Measurements from ENCODE around the gene BRD9.

Gene BRD9

DNA sequence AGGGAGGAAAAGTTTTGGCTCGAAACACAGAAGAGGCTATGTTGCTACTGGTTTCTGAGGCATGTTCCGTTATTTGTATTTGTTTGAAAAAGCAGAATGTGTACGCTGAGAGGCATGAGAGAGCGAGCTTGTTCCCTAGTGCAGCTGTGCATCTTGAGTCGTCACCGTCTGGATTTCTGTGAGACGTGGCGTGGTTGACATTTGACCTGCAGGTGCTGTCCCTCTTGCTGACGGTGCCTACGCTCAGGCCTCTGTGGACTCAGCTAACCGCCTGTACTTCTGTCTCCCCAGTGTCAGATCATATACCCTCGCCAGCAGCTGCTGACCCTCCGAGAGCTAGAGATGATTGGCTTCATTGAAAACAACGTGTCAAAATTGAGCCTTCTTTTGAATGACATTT lies 21.6 kb upstream of the BRD9 start:
- Histone ChIP-seq H3K79me1 (ENCODE audit: low read depth, low read length) (peaks cover 4% of the 10 kb centered on the region), H2AFZ (ENCODE audit: low read length) (no peak overlapping the region), H2AK5ac (ENCODE audit: low read depth, low read length) (no peak overlapping the region), H2BK12ac (ENCODE audit: low read length) (no peak overlapping the region), H3K9ac (ENCODE audit: low read depth, low read length, poor library complexity) (no peak overlapping the region), H3K27ac (replicated peaks; ENCODE audit: low read length) (no peak overlapping the region), H3K14ac (ENCODE audit: low read length) (no peak overlapping the region), H3K36me3 (replicated peaks in 1 of 2; ENCODE audit: control insufficient read depth in 2 of 2, insufficient read depth in 2 of 2, low read length in 2 of 2) (peaks cover 40 to 97% of the 10 kb centered on the region in 2 donors), H3K23ac (ENCODE audit: low read depth, low read length, poor library complexity) (no peak overlapping the region), H3K18ac (ENCODE audit: low read length) (no peak overlapping the region), H4K91ac (ENCODE audit: low read depth, low read length, poor library complexity) (no peak overlapping the region), H3K4ac (ENCODE audit: low read length) (no peak overlapping the region), H3K9me3 (replicated peaks in 1 of 2; ENCODE audit: control insufficient read depth in 2 of 2, insufficient read depth in 1 of 2, low read depth in 1 of 2, low read length in 2 of 2) (peaks cover 0 to 4% of the 10 kb centered on the region in 2 donors), H4K8ac (ENCODE audit: low read depth, low read length) (no peak overlapping the region), H2BK5ac (ENCODE audit: low read length) (no peak overlapping the region), H3K4me1 (ENCODE audit: control insufficient read depth in 2 of 2, insufficient read depth in 1 of 2, low read depth in 1 of 2, low read length in 2 of 2) (peaks cover 6 to 12% of the 10 kb centered on the region in 2 donors), H3K27me3 (ENCODE audit: control insufficient read depth in 3 of 3, insufficient read depth in 3 of 3, low read depth in 1 of 3, low read length in 3 of 3) (no peaks in the 10 kb centered on the region), H2BK120ac (ENCODE audit: low read depth, low read length) (no peak overlapping the region), H3K4me2 (ENCODE audit: insufficient read depth, low read length, poor library complexity, severe bottlenecking) (no peak overlapping the region), H2BK15ac (ENCODE audit: low read length) (no peak overlapping the region), H3K4me3 (ENCODE audit: low read length in 2 of 2) (no peak overlapping the region)
- no peak for DNase-seq (ENCODE audit: low spot score)
- WGBS, 2 donors (ENCODE audit: extremely low coverage in 2 of 2, insufficient read length in 2 of 2, insufficient replicate concordance in 1 of 2) = no CpG with 5 or more reads among the region's 14 CpGs

DNA sequence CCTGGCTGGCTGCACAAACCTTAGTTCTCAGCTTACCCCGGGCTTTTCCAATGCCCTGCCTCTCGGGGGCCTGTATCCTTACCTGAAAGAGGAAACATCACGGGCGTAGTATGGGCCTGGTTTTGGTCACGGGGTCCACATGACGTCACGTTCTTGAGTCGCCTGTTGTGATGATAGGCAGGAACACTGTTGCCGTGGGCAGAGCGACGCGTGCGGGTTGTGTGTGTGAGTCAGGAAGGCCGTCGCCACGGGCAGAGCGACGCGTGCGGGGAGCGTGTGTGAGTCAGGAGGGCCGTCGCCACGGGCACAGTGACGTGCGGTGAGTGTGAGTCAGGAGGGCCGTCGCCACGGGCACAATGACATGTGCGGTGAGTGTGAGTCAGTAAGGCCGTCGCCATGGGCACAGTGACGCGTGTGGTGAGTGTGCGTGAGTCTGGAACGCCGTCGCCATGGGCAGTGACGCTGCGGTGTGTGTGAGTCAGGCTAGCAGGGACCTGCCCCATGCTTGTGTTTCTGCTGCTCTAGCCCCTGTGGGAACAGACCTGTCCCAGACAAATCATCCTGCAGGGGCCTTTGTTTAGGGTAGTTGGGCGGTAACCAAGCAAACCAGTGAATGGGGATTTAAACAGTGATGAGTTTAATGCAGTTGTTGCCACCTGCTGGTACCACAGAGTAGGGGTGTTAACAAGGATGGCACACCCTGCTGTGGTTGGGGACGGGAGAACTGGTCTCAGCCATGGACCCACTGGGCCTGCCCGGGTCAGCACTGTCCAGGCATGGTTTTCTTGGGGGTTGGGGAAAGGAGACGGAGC lies 19.9 kb upstream of the BRD9 start:
- no peak overlapping the region for H3K4me2 ChIP-seq (ENCODE audit: insufficient read depth, low read length, poor library complexity, severe bottlenecking)
- H3K23ac ChIP-seq (ENCODE audit: low read depth, low read length, poor library complexity) = peak overlapping the region; percentile 70
- peak overlapping the region; percentile 56 for H2AK5ac ChIP-seq (ENCODE audit: low read depth, low read length)
- peaks cover 46 to 95% of the 10 kb centered on the region in 2 donors for H3K36me3 ChIP-seq (replicated peaks in 1 of 2; ENCODE audit: control insufficient read depth in 2 of 2, insufficient read depth in 2 of 2, low read length in 2 of 2)
- H3K14ac ChIP-seq (ENCODE audit: low read length) = peak overlapping the region; percentile 28
- H3K27me3 ChIP-seq (ENCODE audit: control insufficient read depth in 3 of 3, insufficient read depth in 3 of 3, low read depth in 1 of 3, low read length in 3 of 3) = no peaks in the 10 kb centered on the region
- H3K9ac ChIP-seq (ENCODE audit: low read depth, low read length, poor library complexity) = peak overlapping the region; percentile 88
- peak overlapping the region; percentile 41 for H2BK15ac ChIP-seq (ENCODE audit: low read length)
- peaks cover 4% of the 10 kb centered on the region for H3K79me1 ChIP-seq (ENCODE audit: low read depth, low read length)
- DNase-seq (ENCODE audit: low spot score) = peak; percentile 63
- no peak overlapping the region for H3K4me3 ChIP-seq (ENCODE audit: low read length in 2 of 2)
- H4K8ac ChIP-seq (ENCODE audit: low read depth, low read length) = no peak overlapping the region
- H3K9me3 ChIP-seq (replicated peaks in 1 of 2; ENCODE audit: control insufficient read depth in 2 of 2, insufficient read depth in 1 of 2, low read depth in 1 of 2, low read length in 2 of 2) = no peaks in the 10 kb centered on the region
- peak overlapping the region; percentile 92 for H4K91ac ChIP-seq (ENCODE audit: low read depth, low read length, poor library complexity)
- peak overlapping the region; percentile 60 for H3K27ac ChIP-seq (replicated peaks; ENCODE audit: low read length)
- no peak overlapping the region for H2BK120ac ChIP-seq (ENCODE audit: low read depth, low read length)
- H3K18ac ChIP-seq (ENCODE audit: low read length) = peak overlapping the region; percentile 95
- H2BK12ac ChIP-seq (ENCODE audit: low read length) = peak overlapping the region; percentile 99
- peaks cover 6 to 12% of the 10 kb centered on the region in 2 donors for H3K4me1 ChIP-seq (ENCODE audit: control insufficient read depth in 2 of 2, insufficient read depth in 1 of 2, low read depth in 1 of 2, low read length in 2 of 2)
- WGBS, 2 donors (ENCODE audit: extremely low coverage in 2 of 2, insufficient read length in 2 of 2, insufficient replicate concordance in 1 of 2) = no CpG with 5 or more reads among the region's 44 CpGs
- no peak overlapping the region for H2BK5ac ChIP-seq (ENCODE audit: low read length)
- no peak overlapping the region for H2AFZ ChIP-seq (ENCODE audit: low read length)
- peak overlapping the region; percentile 4 for H3K4ac ChIP-seq (ENCODE audit: low read length)

DNA sequence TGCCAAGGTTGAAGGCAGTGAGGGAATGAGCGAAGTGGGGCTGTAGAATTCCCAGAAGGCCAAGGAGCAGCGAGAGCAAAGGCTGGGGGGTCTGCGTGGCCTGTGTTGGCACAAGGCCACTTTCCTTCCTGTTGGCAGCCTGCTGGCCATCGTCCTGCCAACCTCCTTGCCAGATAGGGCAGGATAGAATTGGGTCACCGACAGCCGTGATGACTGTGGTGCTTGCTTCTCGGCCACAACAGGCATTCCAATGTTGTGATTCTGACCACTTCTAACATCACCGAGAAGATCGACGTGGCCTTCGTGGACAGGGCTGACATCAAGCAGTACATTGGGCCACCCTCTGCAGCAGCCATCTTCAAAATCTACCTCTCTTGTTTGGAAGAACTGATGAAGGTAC lies 19.0 kb upstream of the BRD9 start:
- no peak overlapping the region for H3K23ac ChIP-seq (ENCODE audit: low read depth, low read length, poor library complexity)
- WGBS, 2 donors (ENCODE audit: extremely low coverage in 2 of 2, insufficient read length in 2 of 2, insufficient replicate concordance in 1 of 2) = no CpG with 5 or more reads among the region's 11 CpGs
- peaks cover 47 to 95% of the 10 kb centered on the region in 2 donors for H3K36me3 ChIP-seq (replicated peaks in 1 of 2; ENCODE audit: control insufficient read depth in 2 of 2, insufficient read depth in 2 of 2, low read length in 2 of 2)
- no peak overlapping the region for H3K14ac ChIP-seq (ENCODE audit: low read length)
- H3K4me1 ChIP-seq (ENCODE audit: control insufficient read depth in 2 of 2, insufficient read depth in 1 of 2, low read depth in 1 of 2, low read length in 2 of 2) = peaks cover 6 to 12% of the 10 kb centered on the region in 2 donors
- H4K91ac ChIP-seq (ENCODE audit: low read depth, low read length, poor library complexity) = no peak overlapping the region
- no peak overlapping the region for H3K27ac ChIP-seq (replicated peaks; ENCODE audit: low read length)
- H2BK5ac ChIP-seq (ENCODE audit: low read length) = no peak overlapping the region
- H2BK120ac ChIP-seq (ENCODE audit: low read depth, low read length) = no peak overlapping the region
- peak overlapping the region; percentile 33 for H2BK12ac ChIP-seq (ENCODE audit: low read length)
- H3K4me2 ChIP-seq (ENCODE audit: insufficient read depth, low read length, poor library complexity, severe bottlenecking) = no peak overlapping the region
- H2AFZ ChIP-seq (ENCODE audit: low read length) = no peak overlapping the region
- no peaks in the 10 kb centered on the region for H3K27me3 ChIP-seq (ENCODE audit: control insufficient read depth in 3 of 3, insufficient read depth in 3 of 3, low read depth in 1 of 3, low read length in 3 of 3)
- peaks cover 4% of the 10 kb centered on the region for H3K79me1 ChIP-seq (ENCODE audit: low read depth, low read length)
- no peak overlapping the region for H2BK15ac ChIP-seq (ENCODE audit: low read length)
- no peak overlapping the region for H3K9ac ChIP-seq (ENCODE audit: low read depth, low read length, poor library complexity)
- H3K9me3 ChIP-seq (replicated peaks in 1 of 2; ENCODE audit: control insufficient read depth in 2 of 2, insufficient read depth in 1 of 2, low read depth in 1 of 2, low read length in 2 of 2) = no peaks in the 10 kb centered on the region
- no peak overlapping the region for H3K4ac ChIP-seq (ENCODE audit: low read length)
- H3K4me3 ChIP-seq (ENCODE audit: low read length in 2 of 2) = no peak overlapping the region
- peak overlapping the region; percentile 12 for H2AK5ac ChIP-seq (ENCODE audit: low read depth, low read length)
- H3K18ac ChIP-seq (ENCODE audit: low read length) = peak overlapping the region; percentile 44
- no peak for DNase-seq (ENCODE audit: low spot score)
- H4K8ac ChIP-seq (ENCODE audit: low read depth, low read length) = no peak overlapping the region

DNA sequence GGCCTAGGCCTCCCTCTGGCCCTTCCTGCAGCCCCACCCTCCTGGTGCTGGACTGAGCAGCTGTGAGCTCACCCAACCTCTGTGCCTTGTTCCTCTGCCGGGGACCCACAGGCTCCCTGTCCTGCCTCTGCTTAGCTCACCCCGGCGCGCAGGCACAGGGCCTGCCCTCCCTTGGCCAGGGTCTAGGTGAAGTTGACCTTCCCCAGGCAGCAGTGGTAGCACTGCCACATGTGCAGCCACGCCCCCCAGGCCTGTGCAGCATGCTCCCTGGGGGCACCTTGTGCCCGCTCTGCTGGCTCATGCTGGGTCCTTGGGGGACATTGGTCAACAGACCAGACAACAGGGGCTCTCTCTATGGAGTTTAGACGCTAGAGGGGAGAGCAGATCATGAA lies 18.2 kb upstream of the BRD9 start:
- peak overlapping the region; percentile 7 for H2AK5ac ChIP-seq (ENCODE audit: low read depth, low read length)
- no peak overlapping the region for H3K4me3 ChIP-seq (ENCODE audit: low read length in 2 of 2)
- H2BK120ac ChIP-seq (ENCODE audit: low read depth, low read length) = no peak overlapping the region
- H3K4me1 ChIP-seq (ENCODE audit: control insufficient read depth in 2 of 2, insufficient read depth in 1 of 2, low read depth in 1 of 2, low read length in 2 of 2) = peaks cover 6 to 12% of the 10 kb centered on the region in 2 donors
- H2AFZ ChIP-seq (ENCODE audit: low read length) = no peak overlapping the region
- H2BK5ac ChIP-seq (ENCODE audit: low read length) = peak overlapping the region; percentile 31
- no peak overlapping the region for H3K4me2 ChIP-seq (ENCODE audit: insufficient read depth, low read length, poor library complexity, severe bottlenecking)
- H2BK15ac ChIP-seq (ENCODE audit: low read length) = no peak overlapping the region
- H3K9ac ChIP-seq (ENCODE audit: low read depth, low read length, poor library complexity) = peak overlapping the region; percentile 51
- no CpG with 5 or more reads among the region's 7 CpGs for WGBS, 2 donors (ENCODE audit: extremely low coverage in 2 of 2, insufficient read length in 2 of 2, insufficient replicate concordance in 1 of 2)
- peak overlapping the region; percentile 45 for H4K8ac ChIP-seq (ENCODE audit: low read depth, low read length)
- no peaks in the 10 kb centered on the region for H3K9me3 ChIP-seq (replicated peaks in 1 of 2; ENCODE audit: control insufficient read depth in 2 of 2, insufficient read depth in 1 of 2, low read depth in 1 of 2, low read length in 2 of 2)
- H3K79me1 ChIP-seq (ENCODE audit: low read depth, low read length) = peaks cover 5% of the 10 kb centered on the region
- H4K91ac ChIP-seq (ENCODE audit: low read depth, low read length, poor library complexity) = no peak overlapping the region
- no peak overlapping the region for H3K4ac ChIP-seq (ENCODE audit: low read length)
- H3K36me3 ChIP-seq (replicated peaks in 1 of 2; ENCODE audit: control insufficient read depth in 2 of 2, insufficient read depth in 2 of 2, low read length in 2 of 2) = peaks cover 43 to 95% of the 10 kb centered on the region in 2 donors
- H3K23ac ChIP-seq (ENCODE audit: low read depth, low read length, poor library complexity) = peak overlapping the region; percentile 34
- peak overlapping the region; percentile 19 for H3K18ac ChIP-seq (ENCODE audit: low read length)
- no peak for DNase-seq (ENCODE audit: low spot score)
- H2BK12ac ChIP-seq (ENCODE audit: low read length) = no peak overlapping the region
- H3K27ac ChIP-seq (replicated peaks; ENCODE audit: low read length) = no peak overlapping the region
- peak overlapping the region; percentile 17 for H3K14ac ChIP-seq (ENCODE audit: low read length)
- no peaks in the 10 kb centered on the region for H3K27me3 ChIP-seq (ENCODE audit: control insufficient read depth in 3 of 3, insufficient read depth in 3 of 3, low read depth in 1 of 3, low read length in 3 of 3)
